ENCODE data around the gene CEP120.

Gene CEP120

DNA sequence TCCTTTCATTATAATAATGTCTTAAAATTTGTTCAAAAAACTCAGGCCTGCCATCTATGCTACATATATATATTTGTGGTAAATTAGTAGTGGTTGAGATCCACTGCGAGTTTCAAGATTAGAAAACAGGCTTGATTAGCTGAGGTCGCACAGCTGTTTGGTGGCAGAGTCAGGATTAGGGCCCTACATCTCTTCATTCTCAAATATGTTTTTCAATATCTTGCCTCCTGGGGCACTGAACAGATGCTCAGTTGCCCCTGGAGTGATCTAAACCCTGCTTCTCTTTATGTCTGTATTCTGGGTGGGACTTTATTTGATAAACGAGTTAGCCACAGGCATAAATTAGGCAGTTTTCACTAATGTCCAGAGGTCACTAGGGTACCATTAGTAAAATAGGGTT is 27.8 kb upstream of the CEP120 start:
- no peak for DNase-seq (ENCODE audit: low read depth)
- H3K4me3 ChIP-seq (ENCODE audit: low read length) = no peak overlapping the region
- H3K9me3 ChIP-seq (ENCODE audit: control insufficient read depth, low read length) = no peaks in the 10 kb centered on the region
- H3K9ac ChIP-seq (ENCODE audit: low read length) = no peak overlapping the region
- no peaks in the 10 kb centered on the region for H3K27me3 ChIP-seq (replicated peaks; ENCODE audit: control insufficient read depth, insufficient read depth, low read length)
- peaks cover 7% of the 10 kb centered on the region for H3K4me1 ChIP-seq (ENCODE audit: control insufficient read depth, insufficient read depth, low read length)
- no peaks in the 10 kb centered on the region for H3K36me3 ChIP-seq (ENCODE audit: control insufficient read depth, insufficient read depth, low read length, severe bottlenecking)

DNA sequence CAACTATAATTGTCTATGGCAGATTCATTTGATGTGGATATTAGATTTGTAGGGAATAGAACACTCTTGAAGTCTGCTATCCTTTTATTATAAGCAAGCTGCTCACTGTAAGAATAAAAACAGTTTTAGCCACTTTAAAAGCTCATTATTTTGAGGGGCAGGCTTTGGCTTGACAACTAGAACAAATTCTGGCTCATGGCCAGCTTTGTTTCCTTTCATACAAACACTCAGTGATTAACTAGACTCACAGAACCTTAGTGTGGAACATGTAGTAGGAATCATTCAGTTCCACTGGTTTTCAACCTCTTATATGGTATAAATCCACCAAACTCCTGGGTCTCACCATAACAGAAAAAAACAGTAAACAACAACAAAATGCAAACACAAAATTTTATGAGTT is 27.4 kb upstream of the CEP120 start:
- Histone ChIP-seq H3K36me3 (ENCODE audit: control insufficient read depth, insufficient read depth, low read length, severe bottlenecking) (no peaks in the 10 kb centered on the region), H3K9me3 (ENCODE audit: control insufficient read depth, low read length) (no peaks in the 10 kb centered on the region), H3K4me3 (ENCODE audit: low read length) (no peak overlapping the region), H3K4me1 (ENCODE audit: control insufficient read depth, insufficient read depth, low read length) (peaks cover 2% of the 10 kb centered on the region), H3K27me3 (replicated peaks; ENCODE audit: control insufficient read depth, insufficient read depth, low read length) (no peaks in the 10 kb centered on the region), H3K9ac (ENCODE audit: low read length) (no peak overlapping the region)
- peak; percentile 54 for DNase-seq (ENCODE audit: low read depth)

DNA sequence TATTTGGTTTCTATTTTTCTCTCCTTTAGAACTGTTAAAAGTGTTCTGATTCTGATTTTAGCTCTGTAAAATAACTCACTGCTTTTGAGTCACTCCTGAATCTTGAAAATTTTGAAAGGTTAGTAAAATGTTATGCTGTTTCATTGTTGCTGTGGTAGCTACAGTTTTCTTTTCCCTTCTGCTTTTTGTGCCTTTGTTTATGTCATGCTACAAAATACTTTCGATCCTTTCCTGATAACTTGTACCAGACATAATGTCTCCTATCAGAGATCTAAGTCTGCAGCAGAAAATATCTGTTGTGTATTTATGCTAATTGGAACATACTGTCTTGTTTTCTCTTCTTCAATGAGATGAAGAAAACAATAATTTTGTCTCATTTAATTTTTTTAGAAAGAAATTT is 26.9 kb upstream of the CEP120 start:
- no peak overlapping the region for H3K4me3 ChIP-seq (ENCODE audit: low read length)
- H3K9me3 ChIP-seq (ENCODE audit: control insufficient read depth, low read length) = no peaks in the 10 kb centered on the region
- DNase-seq (ENCODE audit: low read depth) = peak; percentile 26
- H3K9ac ChIP-seq (ENCODE audit: low read length) = no peak overlapping the region
- no peaks in the 10 kb centered on the region for H3K4me1 ChIP-seq (ENCODE audit: control insufficient read depth, insufficient read depth, low read length)
- no peaks in the 10 kb centered on the region for H3K36me3 ChIP-seq (ENCODE audit: control insufficient read depth, insufficient read depth, low read length, severe bottlenecking)
- no peaks in the 10 kb centered on the region for H3K27me3 ChIP-seq (replicated peaks; ENCODE audit: control insufficient read depth, insufficient read depth, low read length)

DNA sequence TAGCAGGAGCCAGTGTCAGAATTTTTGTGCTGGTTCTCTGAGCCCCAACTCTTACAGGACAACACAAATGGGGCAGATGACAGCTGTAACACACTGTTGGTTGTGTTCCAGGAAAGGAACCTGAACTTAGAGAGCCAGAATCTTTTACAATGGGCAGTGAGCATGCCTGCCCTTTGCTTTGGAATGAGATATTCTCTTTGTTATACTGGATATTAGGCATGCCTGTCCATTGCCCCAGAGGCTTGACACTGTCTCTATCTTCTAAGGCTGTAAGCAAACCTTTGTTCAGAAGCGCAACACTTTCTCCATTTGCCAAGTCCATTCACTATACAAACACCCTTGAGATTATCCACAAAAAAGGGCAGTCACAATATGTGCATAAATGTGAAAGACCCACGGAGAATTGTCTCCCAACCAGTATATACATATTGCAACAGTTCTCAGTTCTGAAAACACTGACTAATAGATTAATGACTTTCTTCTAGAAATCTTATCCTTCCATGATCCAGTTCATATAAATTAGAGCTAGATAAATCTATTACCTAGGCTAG is 26.3 kb upstream of the CEP120 start:
- Histone ChIP-seq H3K4me1 (ENCODE audit: control insufficient read depth, insufficient read depth, low read length) (no peaks in the 10 kb centered on the region), H3K9me3 (ENCODE audit: control insufficient read depth, low read length) (no peaks in the 10 kb centered on the region), H3K9ac (ENCODE audit: low read length) (no peak overlapping the region), H3K27me3 (replicated peaks; ENCODE audit: control insufficient read depth, insufficient read depth, low read length) (no peaks in the 10 kb centered on the region), H3K4me3 (ENCODE audit: low read length) (no peak overlapping the region), H3K36me3 (ENCODE audit: control insufficient read depth, insufficient read depth, low read length, severe bottlenecking) (no peaks in the 10 kb centered on the region)
- DNase-seq (ENCODE audit: low read depth) = no peak

DNA sequence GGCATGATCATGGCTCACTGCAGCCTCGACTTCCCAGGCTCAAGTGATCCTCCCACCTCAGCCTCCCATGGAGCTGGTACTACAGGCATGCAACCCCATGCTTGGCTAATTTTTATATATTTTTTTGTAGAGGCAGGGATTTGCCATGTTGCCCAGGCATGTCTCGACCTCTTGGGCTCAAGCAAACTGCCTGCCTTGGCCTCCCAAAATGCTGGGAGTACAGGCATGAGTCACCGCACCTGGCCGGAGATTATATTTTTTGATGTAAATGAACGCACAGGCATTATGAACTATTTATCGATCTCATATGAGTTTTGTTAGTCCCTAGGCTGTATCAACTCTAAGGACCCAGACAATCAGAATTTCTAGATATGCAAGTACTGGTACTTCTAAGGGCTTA is 25.5 kb upstream of the CEP120 start:
- H3K27me3 ChIP-seq (replicated peaks; ENCODE audit: control insufficient read depth, insufficient read depth, low read length) = no peaks in the 10 kb centered on the region

DNA sequence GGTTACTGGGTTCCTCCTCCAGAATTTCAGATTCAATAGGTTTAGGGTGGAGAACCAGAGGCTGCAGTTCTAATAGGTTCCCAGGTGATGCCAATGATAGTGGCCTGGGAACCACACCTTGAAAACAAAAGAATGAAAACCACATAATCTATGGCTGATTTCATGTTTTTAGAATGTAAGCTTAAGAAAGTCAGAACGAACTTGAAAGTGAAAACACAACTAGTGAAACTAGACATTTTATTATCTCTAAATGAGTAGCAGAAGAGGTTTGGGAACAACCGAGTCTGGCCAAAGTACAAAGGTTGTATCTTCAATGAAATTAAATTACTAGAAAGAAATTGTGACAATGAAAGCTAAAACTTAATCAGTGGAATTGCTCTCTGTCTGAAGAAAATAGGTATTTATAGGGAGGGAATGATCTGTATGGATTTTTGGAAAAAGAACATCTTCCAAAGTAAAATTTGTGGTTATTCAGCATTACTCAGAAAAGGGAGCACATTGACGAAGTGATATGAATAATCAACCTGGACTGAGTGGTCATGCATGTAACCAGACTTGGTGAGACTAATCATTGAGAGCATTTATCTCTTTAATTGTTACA is 24.9 kb upstream of the CEP120 start:
- H3K4me3 ChIP-seq (ENCODE audit: low read length) = no peak overlapping the region
- H3K9me3 ChIP-seq (ENCODE audit: control insufficient read depth, low read length) = no peaks in the 10 kb centered on the region
- H3K9ac ChIP-seq (ENCODE audit: low read length) = no peak overlapping the region
- H3K27me3 ChIP-seq (replicated peaks; ENCODE audit: control insufficient read depth, insufficient read depth, low read length) = no peaks in the 10 kb centered on the region
- no peaks in the 10 kb centered on the region for H3K4me1 ChIP-seq (ENCODE audit: control insufficient read depth, insufficient read depth, low read length)
- DNase-seq (ENCODE audit: low read depth) = no peak
- no peaks in the 10 kb centered on the region for H3K36me3 ChIP-seq (ENCODE audit: control insufficient read depth, insufficient read depth, low read length, severe bottlenecking)

More for the DNA sequence above, 25.5 kb upstream of the CEP120 start:
- no peaks in the 10 kb centered on the region for H3K9me3 ChIP-seq (ENCODE audit: control insufficient read depth, low read length)
- no peak overlapping the region for H3K9ac ChIP-seq (ENCODE audit: low read length)
- H3K36me3 ChIP-seq (ENCODE audit: control insufficient read depth, insufficient read depth, low read length, severe bottlenecking) = no peaks in the 10 kb centered on the region
- no peaks in the 10 kb centered on the region for H3K4me1 ChIP-seq (ENCODE audit: control insufficient read depth, insufficient read depth, low read length)
- DNase-seq (ENCODE audit: low read depth) = no peak
- no peak overlapping the region for H3K4me3 ChIP-seq (ENCODE audit: low read length)

DNA sequence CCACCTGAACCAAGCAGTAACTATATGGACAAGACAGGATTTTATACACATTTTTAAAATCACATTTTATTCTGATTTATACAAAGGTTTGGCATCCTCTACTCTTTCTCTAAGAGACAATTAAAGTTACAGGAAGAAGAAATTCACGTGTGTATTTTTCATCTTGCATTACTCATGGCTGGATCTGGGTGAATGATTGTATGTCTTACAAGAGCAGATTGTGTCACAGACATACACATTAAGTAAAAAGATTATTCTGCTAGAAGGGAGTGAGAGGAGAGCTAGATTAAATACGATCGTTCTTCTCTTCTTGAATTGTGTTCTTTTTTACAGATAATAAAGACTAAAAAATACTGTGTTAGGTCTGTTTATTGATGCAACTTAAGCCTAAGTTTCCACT is 20.8 kb upstream of the CEP120 start:
- no peak overlapping the region for H3K4me3 ChIP-seq (ENCODE audit: low read length)
- DNase-seq (ENCODE audit: low read depth) = no peak
- no peaks in the 10 kb centered on the region for H3K9me3 ChIP-seq (ENCODE audit: control insufficient read depth, low read length)
- no peaks in the 10 kb centered on the region for H3K4me1 ChIP-seq (ENCODE audit: control insufficient read depth, insufficient read depth, low read length)
- H3K9ac ChIP-seq (ENCODE audit: low read length) = no peak overlapping the region
- no peaks in the 10 kb centered on the region for H3K27me3 ChIP-seq (replicated peaks; ENCODE audit: control insufficient read depth, insufficient read depth, low read length)
- H3K36me3 ChIP-seq (ENCODE audit: control insufficient read depth, insufficient read depth, low read length, severe bottlenecking) = no peaks in the 10 kb centered on the region

DNA sequence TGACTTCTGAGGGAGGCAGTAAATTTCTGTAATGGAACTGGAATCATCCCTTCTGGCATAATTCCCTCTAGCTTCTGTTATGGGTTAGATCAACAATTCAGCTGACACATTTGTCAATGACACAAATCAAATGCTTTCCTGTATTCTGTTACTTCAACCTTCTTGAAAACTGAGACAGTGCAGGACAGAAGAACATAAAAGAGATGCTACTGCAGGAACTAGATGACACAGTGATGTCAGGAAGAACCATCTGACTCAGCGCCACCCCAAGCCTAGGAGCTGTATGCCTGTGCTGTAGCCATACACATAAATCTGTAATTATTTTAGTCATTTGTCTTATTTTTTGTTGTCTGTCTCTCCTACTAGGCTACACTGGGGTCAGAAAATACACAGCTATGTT is 18.2 kb upstream of the CEP120 start:
- no peak for DNase-seq (ENCODE audit: low read depth)
- no peaks in the 10 kb centered on the region for H3K4me1 ChIP-seq (ENCODE audit: control insufficient read depth, insufficient read depth, low read length)
- H3K36me3 ChIP-seq (ENCODE audit: control insufficient read depth, insufficient read depth, low read length, severe bottlenecking) = no peaks in the 10 kb centered on the region
- no peaks in the 10 kb centered on the region for H3K27me3 ChIP-seq (replicated peaks; ENCODE audit: control insufficient read depth, insufficient read depth, low read length)
- no peaks in the 10 kb centered on the region for H3K9me3 ChIP-seq (ENCODE audit: control insufficient read depth, low read length)
- H3K9ac ChIP-seq (ENCODE audit: low read length) = no peak overlapping the region
- H3K4me3 ChIP-seq (ENCODE audit: low read length) = no peak overlapping the region

DNA sequence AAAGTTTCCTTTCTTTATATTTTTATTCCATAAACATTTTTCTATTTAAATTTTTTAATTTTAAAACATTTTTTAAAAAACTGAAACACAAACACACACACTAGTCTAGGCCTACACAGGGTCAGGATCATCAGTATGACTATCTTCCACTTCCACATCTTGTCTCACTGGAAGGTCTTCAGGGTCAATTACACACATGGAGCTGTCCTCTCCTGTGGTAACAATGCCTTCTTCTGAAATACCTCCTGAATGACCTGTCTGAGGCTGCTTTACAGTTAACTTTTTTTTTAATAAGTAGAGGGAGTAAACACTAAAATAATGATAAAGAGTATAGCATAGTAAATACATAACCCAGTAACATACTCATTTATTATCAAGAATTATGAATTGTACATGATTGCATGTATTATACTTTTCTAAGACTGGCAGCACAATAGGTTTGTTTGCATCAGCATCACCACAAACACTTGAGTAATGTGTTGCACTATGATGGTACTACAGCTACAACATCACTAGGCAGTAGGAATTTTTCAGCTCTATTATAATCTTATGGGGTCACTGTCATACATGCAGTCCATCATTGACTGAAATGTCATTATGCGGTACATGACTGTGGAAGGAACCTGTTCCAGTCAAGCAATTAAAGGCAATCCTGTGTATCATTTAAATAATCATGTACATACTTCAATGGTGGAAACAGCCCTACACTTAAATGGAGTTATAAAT is 17.4 kb upstream of the CEP120 start:
- H3K9ac ChIP-seq (ENCODE audit: low read length) = no peak overlapping the region
- DNase-seq (ENCODE audit: low read depth) = no peak
- H3K36me3 ChIP-seq (ENCODE audit: control insufficient read depth, insufficient read depth, low read length, severe bottlenecking) = no peaks in the 10 kb centered on the region
- H3K4me1 ChIP-seq (ENCODE audit: control insufficient read depth, insufficient read depth, low read length) = no peaks in the 10 kb centered on the region
- H3K4me3 ChIP-seq (ENCODE audit: low read length) = no peak overlapping the region
- H3K27me3 ChIP-seq (replicated peaks; ENCODE audit: control insufficient read depth, insufficient read depth, low read length) = no peaks in the 10 kb centered on the region
- no peaks in the 10 kb centered on the region for H3K9me3 ChIP-seq (ENCODE audit: control insufficient read depth, low read length)

DNA sequence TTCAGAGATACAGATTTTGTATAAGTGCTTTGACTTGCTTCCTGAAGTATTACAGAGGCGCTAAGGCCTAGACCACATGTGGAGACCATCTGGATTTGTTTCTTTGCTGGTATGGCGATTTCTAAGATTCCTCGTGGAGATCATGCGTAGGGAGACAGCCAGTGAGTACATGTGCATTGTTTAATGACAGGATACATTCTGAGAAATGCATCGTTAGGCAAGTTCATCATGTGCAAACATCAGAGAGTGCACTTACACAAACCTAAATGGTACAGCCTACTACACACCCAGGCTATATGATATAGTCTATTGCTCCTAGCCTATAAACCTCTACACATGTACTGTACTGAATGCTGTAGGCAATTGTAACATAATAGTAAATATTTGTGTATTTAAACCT is 16.5 kb upstream of the CEP120 start:
- no peak for DNase-seq (ENCODE audit: low read depth)
- Histone ChIP-seq H3K4me1 (ENCODE audit: control insufficient read depth, insufficient read depth, low read length) (no peaks in the 10 kb centered on the region), H3K27me3 (replicated peaks; ENCODE audit: control insufficient read depth, insufficient read depth, low read length) (no peaks in the 10 kb centered on the region), H3K4me3 (ENCODE audit: low read length) (no peak overlapping the region), H3K9ac (ENCODE audit: low read length) (no peak overlapping the region), H3K36me3 (ENCODE audit: control insufficient read depth, insufficient read depth, low read length, severe bottlenecking) (no peaks in the 10 kb centered on the region), H3K9me3 (ENCODE audit: control insufficient read depth, low read length) (no peaks in the 10 kb centered on the region)

DNA sequence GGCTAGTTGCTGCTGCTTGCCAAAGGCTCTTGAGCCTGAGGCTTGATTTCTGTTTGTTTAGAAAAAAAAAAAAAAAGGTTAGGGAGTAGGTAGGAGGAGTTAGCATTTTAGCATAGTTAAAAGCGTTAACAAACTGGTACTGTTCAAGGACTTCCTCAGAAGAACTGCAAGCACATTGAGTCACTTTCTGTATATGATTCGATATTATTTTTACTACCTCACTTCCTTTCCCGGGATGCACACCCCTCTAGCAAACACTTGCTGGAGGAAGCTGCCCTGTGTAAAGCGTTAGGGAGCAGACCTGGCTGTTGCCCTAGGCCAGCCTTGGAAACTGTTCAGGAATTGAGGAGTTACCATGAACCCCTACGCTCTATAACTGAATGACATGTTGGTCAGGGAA is 15.7 kb upstream of the CEP120 start:
- Histone ChIP-seq H3K4me1 (ENCODE audit: control insufficient read depth, insufficient read depth, low read length) (no peaks in the 10 kb centered on the region), H3K9ac (ENCODE audit: low read length) (no peak overlapping the region), H3K9me3 (ENCODE audit: control insufficient read depth, low read length) (no peaks in the 10 kb centered on the region), H3K27me3 (replicated peaks; ENCODE audit: control insufficient read depth, insufficient read depth, low read length) (no peaks in the 10 kb centered on the region), H3K36me3 (ENCODE audit: control insufficient read depth, insufficient read depth, low read length, severe bottlenecking) (no peaks in the 10 kb centered on the region), H3K4me3 (ENCODE audit: low read length) (no peak overlapping the region)
- no peak for DNase-seq (ENCODE audit: low read depth)

Measured in adipocyte (in vitro differentiated cells).